A549 treated with RU486 at 1 μM for 4 hours (cell line): ENCODE results near the gene HMGN2. TPM values are rescaled to one million over a fixed set of nuclear protein-coding genes. Genes with fewer than 3 reads are reported as not detected.

ENCODE experiments used
- total RNA-seq: library from RNA; stranded (reverse); fragments of 200-300 nt; extraction: Qiagen RNA extraction; gene quantifications from 5 replicates; pipeline ENCODE4 v1.2.3, GENCODE V29; 2022; ENCODE audit warnings: low read depth

The HMGN2 gene
- 305 to 414 TPM (median 361 TPM) in 5 replicates for total RNA-seq

DNA sequence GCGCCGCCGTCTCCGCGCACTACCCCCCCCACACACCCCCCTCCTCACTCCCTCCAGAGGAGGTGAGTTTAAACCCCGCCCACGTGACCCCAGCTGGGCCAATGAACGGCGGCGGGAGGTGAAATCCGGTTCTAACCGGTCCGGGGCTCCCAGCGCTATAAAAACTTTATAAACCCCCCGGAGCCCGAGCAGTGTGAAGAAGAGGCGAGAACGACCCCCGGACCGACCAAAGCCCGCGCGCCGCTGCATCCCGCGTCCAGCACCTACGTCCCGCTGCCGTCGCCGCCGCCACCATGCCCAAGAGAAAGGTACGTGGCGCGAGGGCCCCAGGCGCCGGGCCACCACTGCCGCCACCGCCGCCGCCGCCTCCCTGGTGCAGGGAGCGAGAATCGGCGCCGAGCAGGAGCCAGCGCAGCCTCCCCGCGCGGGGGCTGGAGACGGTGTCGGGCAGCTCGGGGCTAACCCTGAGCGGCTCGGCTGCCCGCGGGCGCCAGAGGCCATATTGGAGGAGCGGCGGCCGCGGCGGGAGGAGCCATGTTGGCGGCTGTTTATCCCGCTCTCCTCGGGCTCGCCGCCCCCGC lies at the start of gene HMGN2:
Gene HMGN2 (plus strand): TSS at position 121 of the 581 bp plus-strand sequence. CDS start 173 bp downstream, at position 294.

DNA sequence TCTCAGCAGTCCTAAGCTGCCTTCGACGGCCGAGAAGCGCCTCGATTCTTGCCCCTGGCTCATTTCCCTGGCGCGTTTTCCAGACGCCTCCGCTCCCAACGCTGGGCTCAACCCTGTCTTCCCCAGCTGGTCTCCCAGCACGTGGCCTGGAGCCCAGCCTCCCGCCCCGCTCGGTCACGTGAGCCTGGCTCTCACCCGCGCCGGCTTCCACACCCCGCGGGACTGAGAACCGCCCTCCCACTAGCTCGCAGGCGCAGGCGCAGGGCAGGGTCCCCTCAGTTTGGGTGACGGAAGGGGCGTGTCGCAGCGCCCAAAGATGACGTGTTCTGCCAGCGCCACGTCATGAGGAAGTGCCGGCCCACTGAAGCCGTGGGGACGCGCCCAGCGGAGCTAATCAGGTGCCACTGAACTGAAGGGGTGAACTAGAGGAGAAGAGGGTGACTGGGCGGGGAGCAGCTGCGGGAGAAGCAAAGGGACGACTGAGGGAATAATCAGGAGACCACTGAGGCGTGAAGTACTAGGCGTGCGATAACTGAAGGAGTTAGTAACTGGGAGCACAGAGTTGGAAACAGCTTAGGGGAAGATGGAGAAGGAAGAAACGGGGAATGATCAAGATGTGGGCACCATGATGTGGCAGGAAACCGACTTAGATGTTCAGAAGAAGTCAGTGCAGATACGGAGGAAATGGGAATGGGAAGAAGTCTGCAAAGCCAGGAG lies 40.1 kb upstream of the HMGN2 start, which contains the start of gene DHDDS:
Gene DHDDS (plus strand): TSS at position 343 of the 717 bp plus-strand sequence. CDS start 625 bp downstream, outside the sequence.

Other genes with a start within 250 kb of the HMGN2 start
- 12.2 to 15.1 TPM (median 13.6 TPM) in 5 replicates for gene CEP85, start 238.2 kb upstream of the HMGN2 start, total RNA-seq
- gene SH3BGRL3, start 192.4 kb upstream of the HMGN2 start, total RNA-seq = 116 to 199 TPM (median 158 TPM) in 5 replicates
- 11.1 to 17.7 TPM (median 16.8 TPM) in 5 replicates for gene UBXN11, start 165.8 kb upstream of the HMGN2 start, total RNA-seq
- not detected in 5 replicates for gene CD52, start 154.5 kb upstream of the HMGN2 start, total RNA-seq
- 0.48 to 2.0 TPM (median 1.4 TPM) in 5 replicates for gene CRYBG2, start 118.3 kb upstream of the HMGN2 start, total RNA-seq
- not detected in 5 replicates for gene ZNF683, start 99.7 kb upstream of the HMGN2 start, total RNA-seq
- 0.03 TPM in 1 of 5 replicates, not detected in the others for gene LIN28A, start 61.6 kb upstream of the HMGN2 start, total RNA-seq
- 21.2 to 26.7 TPM (median 23.1 TPM) in 5 replicates for gene DHDDS, start 40.1 kb upstream of the HMGN2 start, total RNA-seq
- gene RPS6KA1, start 57.3 kb downstream of the HMGN2 start, total RNA-seq = 14.2 to 17.6 TPM (median 16.4 TPM) in 5 replicates
- 30.6 to 33.4 TPM (median 32.4 TPM) in 5 replicates for gene ARID1A, start 223.6 kb downstream of the HMGN2 start, total RNA-seq